ENCODE measurements around the gene HMCES.

Gene HMCES

DNA sequence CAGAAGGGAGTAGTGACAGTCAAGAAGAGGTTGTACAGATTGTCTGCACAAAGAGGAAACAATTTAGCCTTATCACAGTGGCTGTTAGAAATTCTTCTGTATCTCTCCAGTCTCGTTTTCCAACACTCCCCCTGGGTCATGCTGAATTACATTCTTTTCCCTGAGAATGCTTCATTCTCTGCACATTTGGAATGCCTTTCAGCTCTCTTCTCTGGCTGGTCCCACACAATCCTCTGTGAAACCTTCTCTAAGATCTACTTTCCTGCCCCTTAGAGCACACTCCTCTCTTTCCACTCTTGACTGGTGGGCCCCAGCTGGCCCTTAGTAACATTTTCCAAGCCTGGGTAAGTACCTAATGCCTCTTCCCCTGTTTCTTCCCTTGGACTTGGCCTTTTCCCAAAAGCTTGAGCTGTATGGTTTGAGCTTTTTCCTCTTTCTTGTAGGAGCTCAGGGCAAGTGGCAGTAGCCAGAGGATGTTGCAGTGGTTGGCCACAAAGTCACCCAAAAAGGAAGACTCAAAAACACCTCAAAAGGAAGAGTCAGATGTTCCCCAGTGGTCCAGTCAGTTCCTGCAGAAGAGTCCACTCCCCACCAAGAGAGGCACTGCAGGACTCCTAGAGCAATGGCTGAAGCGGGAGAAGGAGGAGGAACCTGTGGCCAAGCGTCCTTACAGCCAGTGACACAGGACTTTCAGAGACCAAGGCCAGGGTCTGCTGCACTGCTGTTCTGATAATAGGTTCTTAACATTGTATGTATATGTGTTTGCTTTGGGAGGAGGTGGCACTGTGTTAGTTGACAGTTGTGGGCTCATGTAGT is 25.7 kb downstream of the HMCES start:
- DNase-seq (ENCODE audit: low spot score): no peak

DNA sequence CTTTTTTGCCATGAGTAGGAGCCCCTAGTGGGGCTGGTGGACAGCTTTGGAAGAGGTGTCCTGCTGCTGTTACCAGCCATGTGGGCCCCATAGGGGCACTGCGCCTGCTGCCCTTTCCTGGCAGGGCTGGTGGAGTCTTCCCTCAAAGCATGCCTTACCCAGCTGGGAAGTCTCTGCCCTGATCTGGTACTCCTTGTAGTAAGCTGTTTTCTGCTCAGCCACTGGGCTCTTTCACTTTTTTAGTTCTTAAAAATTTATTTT is 26.2 kb downstream of the HMCES start:
- DNase-seq (ENCODE audit: low spot score): no peak

DNA sequence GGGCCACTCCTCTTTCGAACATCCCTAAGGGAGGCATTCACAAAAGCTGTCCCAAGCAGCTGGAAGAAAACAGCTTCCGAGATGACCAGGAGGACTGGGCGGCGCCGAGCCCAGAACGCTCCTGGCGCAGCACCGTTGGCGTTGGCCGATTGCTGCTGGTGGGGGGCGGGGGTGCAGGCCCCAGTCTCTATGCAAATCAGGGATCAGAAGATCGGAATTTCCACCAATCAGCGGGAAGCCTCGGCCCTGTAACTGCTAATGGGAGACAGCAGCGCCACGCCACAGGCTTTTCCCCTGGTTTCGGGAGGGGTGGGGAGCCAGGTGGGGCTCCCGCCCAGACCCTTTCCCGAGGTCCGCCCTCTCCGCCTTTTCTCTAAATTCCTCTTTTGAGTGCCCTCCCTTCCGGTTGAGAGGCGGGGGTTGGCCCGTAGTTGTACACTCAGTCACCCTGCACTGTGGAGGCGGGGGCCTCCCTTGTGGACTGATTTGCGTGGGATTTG is 27.0 kb downstream of the HMCES start:
- DNase-seq (ENCODE audit: low spot score): peak; percentile 45

DNA sequence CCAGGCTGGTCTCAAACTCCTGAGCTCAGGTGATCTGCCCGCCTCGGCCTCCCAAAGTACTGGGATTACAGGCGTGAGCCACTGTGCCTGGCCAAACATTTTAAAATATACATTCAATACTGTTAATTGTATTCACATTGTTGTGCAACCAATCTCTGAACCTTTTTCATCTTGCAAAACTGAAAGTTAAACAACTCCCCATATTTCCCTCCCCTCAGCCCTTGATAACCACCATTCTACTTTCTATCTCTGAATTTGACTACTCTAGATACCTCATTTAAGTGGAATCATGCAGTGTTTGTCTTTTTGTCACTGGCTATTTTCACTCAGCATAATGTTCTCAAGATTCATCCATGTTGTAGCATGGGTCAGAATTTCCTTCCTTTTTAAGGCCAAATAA is 30.0 kb downstream of the HMCES start:
- no peak for DNase-seq (ENCODE audit: low spot score)

DNA sequence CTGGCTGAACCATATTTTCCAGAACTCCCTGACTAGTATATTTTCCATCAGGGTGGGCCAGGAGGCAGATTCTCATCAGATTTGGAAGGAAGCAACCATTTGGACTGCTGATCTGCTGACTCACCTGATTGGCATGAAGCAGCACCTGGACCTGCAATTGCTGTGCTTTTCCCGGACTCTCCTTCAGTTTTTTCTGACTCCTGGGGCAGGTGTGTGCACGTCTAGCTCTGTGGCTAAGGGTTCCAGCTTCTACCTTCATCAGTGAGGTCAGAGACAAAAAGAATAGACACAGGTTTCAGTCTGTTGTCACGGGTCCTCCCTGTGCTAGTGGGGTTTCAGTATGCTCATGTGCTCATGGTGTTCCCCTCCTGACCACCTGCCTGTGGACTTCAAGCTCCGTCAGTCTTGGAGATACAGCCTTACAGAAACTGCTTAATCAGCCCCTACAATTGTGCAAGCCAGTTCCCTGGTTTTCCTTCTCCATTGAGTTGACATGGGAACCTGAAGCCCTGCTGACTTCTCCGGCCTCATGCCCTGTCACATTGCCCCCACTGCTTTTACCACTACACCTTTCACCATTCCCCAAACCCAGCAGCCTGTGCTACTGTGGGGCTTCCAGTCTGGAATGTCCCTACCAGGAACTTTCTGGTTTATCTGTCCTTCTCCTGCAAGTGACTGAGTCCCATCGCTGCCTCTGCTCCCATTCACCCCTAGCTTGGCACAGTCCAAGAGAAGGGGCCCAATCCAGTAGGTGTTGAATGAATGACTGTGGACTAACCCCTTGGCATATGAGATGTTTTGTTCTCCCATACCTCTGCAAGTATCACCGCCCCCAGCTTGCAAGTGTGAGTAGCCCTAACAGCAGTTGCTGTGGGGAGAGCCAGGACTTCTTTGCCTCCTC is 31.7 kb downstream of the HMCES start:
- DNase-seq (ENCODE audit: low spot score): no peak

DNA sequence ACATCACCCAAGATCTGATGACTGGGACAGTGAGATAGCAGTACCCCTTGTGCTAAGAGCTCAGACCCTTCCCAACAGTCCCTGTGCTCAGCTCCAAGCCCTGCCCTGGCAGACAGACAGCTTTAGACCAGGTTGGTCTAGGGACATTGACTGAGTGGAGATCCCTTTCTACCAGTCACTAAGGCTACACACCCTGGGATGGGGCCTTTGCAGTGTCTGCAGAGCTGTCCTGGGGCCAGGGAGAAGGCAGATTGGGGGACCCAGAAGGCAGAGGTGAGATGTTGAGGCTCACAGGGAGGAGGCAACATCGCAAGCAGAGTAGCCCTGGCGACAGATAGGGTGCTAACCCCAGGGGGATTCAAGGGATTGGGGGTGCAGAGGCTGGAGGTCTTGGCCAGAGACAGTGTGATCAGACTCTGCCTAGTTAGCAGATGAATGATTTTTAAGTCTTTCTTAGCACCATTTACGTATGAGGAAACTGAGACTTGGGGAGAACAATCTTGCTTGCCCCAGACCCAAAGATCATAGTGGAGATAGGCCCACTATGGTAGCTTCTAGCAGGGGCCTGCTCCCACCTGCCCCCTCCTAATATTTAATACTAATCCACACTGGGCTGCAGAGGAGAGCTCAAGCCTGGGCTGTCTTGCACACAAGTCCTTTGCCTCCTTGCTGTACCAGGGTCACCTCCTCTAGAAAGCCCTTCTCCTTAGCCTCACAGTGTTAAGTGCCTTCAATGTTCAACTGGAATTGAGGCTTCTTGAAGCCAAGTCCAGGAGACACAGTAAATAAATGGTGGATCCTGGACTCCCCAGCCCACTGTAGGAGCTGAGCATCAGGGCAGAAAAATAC is 32.6 kb downstream of the HMCES start:
- DNase-seq (ENCODE audit: low spot score): no peak

DNA sequence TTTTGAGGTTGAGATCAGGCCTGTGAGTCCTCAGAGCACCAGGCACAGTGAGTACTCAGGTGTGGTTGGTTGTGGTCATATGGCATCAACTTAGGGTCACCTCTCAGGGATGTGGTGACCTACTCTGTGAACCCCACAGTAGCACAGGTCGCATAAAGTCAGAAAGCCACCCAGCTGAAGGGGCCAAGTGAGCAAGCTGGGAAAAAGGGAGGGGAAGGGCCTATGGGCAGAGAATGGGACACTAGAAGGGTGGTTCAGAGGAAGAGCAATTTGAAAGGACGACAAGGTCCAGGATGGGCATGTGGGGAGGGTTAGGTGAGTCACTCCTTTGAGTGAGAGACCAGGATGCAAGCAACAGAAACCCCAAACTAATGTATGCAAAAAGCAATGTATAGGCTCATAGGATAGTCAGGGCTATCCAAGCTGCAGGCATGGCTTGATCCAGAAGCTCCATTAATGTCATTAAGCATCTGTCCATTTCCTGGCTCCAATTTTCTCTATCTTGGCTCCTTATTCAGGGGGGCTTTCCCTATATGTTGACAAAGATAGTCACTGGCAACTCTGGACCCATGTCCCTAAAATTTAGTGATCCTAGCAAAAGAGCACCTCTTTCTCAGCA is 33.5 kb downstream of the HMCES start:
- no peak for DNase-seq (ENCODE audit: low spot score)

DNA sequence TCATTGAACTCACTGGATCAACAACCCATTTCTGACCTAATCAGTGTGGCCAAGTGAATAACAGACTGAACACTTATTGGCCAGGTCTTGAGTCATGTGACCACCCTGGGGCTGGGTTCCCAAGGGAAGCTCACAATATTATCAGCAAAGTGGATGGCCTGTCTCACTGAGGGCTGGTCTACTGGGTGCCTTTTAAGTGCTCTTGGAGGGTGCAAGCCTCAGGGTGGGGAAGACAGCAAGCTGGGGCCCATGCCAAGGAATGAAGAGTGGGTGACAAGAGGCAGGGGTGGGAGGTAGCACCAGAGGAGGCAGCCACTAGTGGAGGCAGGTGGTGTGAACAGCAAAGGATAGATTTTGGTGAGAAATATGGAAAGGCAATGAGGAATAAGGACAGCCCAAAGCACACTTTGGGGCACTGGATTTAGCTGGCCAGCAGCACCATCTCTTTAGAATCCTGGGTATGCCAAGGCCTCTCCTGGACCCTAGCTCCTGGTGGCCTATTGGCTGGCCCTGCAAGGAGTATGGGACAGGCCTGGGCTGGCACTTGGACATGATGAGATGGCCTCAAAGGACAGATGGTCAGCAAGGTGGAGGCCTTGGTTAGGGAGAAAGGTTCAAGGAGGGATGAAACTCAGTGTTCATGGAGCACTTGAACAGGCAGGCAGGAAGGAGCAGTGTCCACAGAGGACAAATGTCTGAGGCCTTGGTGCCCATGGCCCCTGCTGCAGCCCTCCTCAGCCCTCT is 34.2 kb downstream of the HMCES start:
- no peak for DNase-seq (ENCODE audit: low spot score)

DNA sequence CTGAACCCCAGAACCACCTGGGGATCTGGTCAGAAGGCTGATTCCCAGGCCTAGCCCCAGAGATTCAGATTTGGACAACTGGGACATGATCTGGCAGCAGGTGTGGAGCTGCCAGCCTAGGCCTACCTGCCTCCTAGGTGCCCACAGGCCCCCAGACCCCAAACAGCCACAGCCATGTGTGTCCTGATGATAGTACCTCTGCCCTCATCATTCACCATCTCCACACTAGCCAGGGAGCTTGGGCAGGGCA is 34.7 kb downstream of the HMCES start:
- DNase-seq (ENCODE audit: low spot score): no peak

DNA sequence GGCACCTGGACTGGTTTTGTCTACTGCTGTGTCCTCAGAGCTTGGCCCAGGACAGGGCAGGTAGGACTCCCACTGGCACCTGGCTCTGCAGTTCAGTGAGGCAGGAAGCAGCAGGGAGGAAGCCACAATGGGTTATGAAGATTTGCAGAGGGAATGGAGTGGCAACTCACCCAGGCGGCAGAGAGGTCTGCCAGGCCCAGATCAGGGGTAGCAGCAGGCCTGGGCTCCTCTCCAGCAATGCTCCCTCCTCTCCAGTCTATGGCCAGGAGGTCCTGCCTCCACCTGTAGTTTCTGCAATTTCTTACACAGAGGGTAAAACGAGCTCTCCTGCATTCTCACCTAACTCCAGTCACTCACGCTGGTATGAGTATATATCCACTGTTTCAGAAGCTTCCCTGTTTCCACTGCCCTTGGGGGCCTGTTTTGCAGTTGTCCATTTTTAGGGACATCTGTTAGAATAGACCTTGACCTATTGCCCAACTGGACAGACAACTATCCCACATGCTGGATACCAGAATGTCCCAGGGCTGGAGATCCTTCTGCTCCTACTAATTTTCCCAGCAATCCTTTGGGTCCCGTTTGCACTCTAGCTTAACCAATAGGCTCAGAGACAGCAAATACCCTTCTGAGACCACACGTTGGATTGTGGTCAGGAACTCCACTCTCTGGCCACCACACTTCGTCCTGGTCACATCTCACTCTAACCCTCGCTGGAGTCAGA is 35.2 kb downstream of the HMCES start:
- DNase-seq (ENCODE audit: low spot score): no peak

DNA sequence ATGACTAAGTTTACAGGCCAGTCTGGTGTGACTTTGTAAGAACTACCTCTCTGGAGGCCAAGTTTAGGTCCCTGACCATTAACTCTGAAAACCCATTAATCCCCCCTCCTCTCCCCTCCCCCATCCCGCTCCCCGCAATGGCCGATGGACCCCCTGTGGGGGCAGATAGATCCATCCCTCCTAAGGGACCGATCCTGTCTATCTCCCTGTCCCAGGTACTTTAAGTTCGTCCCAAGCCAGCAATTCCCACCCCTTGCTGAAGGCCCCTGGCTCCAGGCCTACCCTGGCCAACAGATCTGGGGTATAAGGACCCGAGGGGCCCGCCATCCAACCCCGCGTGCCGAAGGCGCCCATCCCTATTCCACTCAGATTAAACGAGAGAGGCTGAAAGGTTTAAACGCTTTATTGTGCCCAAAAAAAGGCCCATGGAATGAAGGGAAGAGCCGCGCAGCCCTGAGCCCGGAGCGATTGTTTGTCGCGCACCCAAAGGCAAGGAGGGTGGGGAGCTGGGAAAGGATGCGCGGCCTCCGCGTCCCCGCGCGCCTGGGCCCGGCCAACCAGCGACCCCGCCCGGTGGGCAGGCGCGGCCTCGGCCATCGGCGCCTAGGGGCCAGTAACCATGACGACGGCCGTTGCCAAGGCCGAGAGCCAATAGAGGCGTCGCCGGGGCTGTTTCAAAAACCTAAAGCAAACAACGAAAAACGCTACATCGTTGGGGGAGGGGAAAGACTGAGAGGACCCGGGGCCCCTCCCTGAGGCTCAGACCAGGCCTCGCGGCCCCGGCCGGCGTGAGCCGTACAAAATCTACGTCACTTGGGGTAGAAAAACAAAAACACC is 35.9 kb downstream of the HMCES start:
- peak; percentile 85 for DNase-seq (ENCODE audit: low spot score)

DNA sequence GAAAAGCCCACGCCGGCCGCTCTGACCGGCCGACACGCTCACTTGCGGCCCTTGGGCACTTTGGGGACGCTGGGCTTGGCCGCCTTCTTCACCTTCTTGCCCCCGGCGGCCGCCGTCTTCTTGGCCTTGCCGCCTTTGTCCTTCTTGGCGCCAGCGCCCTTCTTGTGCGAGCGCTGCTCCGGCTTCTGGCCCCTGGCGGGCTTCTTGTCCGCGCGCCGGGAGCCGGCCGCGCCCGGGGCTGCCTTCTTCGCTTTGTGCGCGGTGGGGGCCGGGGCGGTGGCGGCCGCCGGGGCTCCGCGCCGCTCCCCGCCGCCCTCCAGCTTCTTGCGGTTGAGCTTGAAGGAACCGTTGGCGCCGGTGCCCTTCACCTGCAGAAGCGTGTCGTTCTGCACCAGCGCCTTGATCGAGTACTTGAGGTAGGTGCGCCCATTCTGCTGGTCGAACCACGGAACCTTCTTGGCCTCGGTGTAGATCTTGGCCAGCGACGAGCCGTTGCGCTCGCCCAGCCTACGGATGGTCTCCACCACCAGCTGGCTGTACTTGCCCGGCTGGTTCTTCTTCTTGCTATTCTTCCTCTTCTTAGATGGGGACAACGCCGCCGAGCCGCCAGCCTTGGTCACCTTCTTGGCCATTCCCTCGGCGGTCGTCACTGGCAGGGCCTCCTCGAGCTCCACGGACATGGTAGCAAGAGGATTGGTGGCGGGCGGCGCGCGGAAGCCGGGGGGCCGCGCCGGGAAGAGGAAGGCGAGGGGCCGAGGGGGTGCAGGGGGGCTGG is 36.7 kb downstream of the HMCES start:
- DNase-seq (ENCODE audit: low spot score): peak; percentile 26

DNA sequence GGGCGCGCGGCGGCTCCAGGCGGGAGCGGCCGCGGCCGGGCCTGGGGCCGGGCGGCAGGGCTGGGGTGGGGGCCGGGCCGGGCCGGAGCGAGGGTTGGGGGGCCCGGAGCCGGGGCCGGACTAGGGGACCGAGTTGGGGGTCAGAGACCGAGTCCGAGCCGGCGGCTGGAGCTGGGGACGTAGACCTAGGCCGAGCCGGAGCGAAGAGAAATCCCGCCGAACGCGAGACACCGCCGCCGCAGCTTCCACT is 37.3 kb downstream of the HMCES start:
- DNase-seq (ENCODE audit: low spot score): no peak

DNA sequence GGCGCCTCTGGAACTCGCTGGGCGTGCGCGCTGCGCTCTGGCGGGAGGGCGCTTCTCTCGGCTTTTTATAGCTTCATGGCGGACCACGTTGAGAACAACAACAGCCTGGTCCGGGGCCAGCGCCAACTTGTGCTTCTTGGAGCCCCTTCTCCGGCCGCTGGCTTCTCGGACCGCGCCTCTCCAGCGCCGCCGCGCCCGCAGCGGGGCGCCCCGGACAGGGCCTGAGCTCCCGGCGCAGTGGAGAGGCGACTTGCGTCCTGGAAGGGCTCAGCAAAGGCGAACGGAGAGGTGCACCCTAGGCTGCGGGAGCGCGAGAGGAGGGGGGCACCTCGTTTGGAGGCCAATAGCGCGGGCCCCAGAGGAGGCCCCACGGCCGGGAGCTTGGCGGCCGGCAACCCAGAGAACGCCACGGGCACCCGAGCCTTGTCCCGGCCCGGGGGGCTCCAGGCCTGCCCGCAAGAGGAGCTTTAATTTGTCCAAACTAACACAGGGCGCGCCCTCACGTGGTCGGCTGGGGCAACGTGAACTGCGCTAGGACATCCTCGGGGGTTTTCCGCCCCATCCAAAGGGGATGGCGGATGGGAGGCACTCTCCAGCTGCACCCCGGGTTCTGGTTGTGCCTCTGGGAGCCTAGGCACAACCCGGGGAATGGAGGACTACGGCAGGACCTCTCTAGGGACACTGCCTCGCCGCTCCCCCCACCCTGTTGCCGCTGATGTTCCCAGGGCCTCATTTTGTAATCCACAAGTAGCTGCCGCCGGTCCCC is 37.8 kb downstream of the HMCES start:
- peak; percentile 80 for DNase-seq (ENCODE audit: low spot score)

DNA sequence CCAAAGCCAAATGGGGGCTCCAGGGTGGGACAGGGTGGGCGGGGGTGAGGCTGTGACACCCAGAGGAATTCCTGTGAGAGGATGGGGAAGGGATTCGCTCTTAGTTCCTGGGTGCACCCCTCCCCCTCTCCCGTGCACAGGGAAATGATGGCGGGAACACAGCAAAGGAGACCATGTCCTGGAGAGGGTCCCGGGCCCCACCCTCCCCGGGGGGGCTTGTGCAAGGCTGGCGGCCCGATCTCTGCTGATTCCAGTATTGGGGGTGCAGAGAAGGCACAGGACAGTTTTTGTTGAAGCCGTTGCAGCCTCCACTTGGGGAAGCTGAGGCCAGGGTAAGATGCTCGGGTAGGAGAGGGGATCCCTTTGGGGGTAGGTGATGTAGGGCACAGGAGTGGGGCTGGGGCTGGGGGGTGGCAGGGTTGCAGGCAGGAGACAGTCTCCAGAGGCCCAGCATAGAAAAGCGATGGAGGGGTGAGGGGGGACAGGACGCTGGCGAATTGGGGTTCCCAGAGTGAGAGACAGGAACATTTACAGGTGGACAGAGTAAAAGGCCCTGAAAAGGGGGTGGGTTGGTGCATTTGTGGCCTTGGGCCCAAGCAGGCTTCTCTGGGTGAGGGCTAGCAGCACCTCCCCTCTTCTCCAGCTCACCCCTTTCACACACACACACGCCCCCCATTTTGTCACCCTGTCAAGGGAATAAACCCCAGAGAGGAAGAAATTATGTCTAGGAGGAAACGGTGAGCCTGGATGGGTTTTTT is 38.5 kb downstream of the HMCES start:
- DNase-seq (ENCODE audit: low spot score): no peak

DNA sequence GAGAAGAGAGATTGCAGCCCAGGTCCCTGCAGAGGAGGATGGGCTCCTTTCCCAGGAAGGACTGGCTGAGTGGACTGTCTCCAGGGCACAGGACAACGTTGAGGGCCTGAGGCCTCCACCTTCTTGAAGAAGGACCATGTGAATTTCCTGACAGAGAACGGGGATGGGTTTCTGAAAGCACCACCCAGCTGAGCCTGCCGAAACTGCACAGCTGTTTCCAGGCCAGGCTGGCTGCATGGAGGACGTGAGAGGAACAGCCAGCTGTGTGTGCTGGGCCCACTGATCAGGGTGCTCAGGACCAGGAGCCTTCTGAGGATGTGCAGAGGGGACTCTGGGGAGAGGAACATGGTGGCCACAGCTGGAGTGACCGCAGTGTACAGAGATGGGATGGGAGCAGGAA is 39.2 kb downstream of the HMCES start:
- DNase-seq (ENCODE audit: low spot score): no peak

DNA sequence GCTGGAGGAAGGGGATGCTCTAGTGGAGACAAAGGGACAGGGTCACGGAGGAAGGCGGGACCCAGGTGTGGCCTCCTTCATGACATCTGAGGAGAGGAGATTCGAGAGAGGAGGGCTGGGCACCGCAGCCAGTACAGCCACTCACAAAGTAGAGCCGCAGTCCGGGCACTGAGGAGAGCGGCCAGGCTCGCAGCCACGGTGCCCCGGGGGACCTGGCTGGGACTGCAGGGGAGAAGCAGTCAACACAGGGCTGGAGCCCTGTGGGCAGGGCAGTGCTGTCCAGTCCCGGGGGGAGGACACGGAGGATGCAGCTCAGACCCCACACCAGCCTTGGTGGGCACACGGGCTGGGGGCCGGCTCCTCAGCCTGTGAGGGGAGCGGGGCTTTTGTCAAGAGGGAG is 40.3 kb downstream of the HMCES start:
- no peak for DNase-seq (ENCODE audit: low spot score)

DNA sequence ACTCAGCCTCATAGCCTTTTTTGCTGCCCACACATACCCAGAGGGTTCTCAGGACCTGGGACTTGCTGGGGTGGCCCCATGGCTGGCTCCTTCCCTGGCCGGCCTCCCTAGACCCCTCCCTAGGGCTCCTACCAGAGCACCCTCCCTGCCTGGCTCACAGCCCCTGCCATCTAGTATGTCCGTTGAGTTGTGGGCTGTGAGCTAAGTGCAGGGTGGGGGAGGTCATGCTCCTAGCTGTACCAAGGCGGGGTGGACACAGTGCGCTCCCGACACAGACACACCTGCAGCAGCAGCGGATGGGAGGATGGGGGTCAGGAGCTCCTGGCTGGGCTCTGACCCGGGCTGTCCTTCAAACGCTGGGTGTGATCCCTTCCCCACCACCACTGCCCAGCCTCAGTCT is 41.6 kb downstream of the HMCES start:
- DNase-seq (ENCODE audit: low spot score): no peak
